Adrenal gland (tissue), 5 donors: Measurements from ENCODE around the gene MGAT2.
"Not testable (repeated sequence)": the region's sequence is repeated elsewhere in the genome, so short reads cannot be mapped to it uniquely, and the experiment has no call there.

Experiments
- POLR2A ChIP-seq, 2 donors: fragments of 450-650 bp; IDR thresholded peaks; one replicate each; pipeline ENCODE4 v1.6.1; 2017; ENCODE audit warnings: antibody characterized with exemption in 2 of 2, mild to moderate bottlenecking in 2 of 2, moderate library complexity in 1 of 2
- TF ChIP-seq, protein P1 (sequence below), 6 experiments: fragments of 450-650 bp in 4 of 6; fragments of 200-600 bp in 2 of 6; sonication (generic) in 1 of 6; IDR thresholded peaks; 1 replicate in 5 of 6; 2 replicates in 1 of 6; pipeline versions ENCODE4 v1.5.1 to v1.8.0; 2016 to 2021; ENCODE audit warnings: antibody characterized with exemption in 6 of 6, mild to moderate bottlenecking in 2 of 6, moderate library complexity in 1 of 6
- donor health status: DM: no; HTN: no; CAD: no.

DNA sequence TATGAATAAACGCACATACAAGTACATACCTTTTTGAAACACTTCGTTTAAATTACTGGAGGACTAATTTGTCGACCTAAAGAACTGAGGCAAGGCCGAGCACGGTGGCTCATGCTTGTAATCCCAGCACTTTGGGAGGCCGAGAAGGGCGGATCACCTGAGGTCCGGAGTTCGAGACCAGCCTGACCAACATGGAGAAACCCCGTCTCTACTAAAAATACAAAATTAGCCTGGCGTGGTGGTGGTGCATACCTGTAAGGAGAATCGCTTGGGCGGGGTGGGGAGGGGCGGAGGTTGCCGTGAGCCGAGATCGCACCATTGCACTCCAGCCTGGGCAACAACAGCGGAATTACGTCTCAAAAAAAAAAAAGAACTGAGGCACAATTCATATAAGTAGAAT is 1.3 kb upstream of the MGAT2 start:
- TF ChIP-seq, protein P1, sequence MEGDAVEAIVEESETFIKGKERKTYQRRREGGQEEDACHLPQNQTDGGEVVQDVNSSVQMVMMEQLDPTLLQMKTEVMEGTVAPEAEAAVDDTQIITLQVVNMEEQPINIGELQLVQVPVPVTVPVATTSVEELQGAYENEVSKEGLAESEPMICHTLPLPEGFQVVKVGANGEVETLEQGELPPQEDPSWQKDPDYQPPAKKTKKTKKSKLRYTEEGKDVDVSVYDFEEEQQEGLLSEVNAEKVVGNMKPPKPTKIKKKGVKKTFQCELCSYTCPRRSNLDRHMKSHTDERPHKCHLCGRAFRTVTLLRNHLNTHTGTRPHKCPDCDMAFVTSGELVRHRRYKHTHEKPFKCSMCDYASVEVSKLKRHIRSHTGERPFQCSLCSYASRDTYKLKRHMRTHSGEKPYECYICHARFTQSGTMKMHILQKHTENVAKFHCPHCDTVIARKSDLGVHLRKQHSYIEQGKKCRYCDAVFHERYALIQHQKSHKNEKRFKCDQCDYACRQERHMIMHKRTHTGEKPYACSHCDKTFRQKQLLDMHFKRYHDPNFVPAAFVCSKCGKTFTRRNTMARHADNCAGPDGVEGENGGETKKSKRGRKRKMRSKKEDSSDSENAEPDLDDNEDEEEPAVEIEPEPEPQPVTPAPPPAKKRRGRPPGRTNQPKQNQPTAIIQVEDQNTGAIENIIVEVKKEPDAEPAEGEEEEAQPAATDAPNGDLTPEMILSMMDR (IDR thresholded peaks at IDR 0.05) = not testable (repeated sequence)
- TF ChIP-seq POLR2A (IDR thresholded peaks at IDR 0.05) = not testable (repeated sequence)
